HG03064 (cell line): Measurements from ENCODE around the gene PTPRK.

Experiments used
- ATAC-seq: cut with Tn5 transposase; IDR thresholded peaks from one replicate; pipeline ENCODE4 v1.9.1; 2021; ENCODE audit warnings: low read depth; ENCODE audit not compliant: unreplicated experiment

PTPRK gene

GRCh38 chr6:128516514-128516898 lies 3.9 kb downstream of the PTPRK start:
- no peak for ATAC-seq

GRCh38 chr6:128515550-128516513 lies 4.6 kb downstream of the PTPRK start:
- no peak for ATAC-seq

DNA sequence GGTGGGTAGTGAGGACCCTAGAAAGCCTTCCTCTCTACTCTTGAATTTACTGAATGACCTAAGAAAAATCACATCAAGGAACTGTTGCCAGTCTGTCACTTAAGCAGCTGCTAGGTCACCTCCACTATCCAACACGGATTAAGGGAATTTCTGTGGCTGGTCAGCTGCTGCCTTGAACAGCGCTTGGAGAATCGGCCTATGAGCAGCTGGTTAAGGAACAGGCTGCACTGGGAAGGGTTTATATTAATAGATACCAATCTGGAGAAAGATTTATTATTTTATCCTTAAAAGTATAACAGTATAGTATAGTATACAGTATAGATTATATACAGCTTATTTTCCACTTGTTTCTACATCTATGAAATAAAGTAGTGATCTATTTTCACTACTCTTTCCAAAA lies 6.5 kb downstream of the PTPRK start:
- ATAC-seq, result no peak

DNA sequence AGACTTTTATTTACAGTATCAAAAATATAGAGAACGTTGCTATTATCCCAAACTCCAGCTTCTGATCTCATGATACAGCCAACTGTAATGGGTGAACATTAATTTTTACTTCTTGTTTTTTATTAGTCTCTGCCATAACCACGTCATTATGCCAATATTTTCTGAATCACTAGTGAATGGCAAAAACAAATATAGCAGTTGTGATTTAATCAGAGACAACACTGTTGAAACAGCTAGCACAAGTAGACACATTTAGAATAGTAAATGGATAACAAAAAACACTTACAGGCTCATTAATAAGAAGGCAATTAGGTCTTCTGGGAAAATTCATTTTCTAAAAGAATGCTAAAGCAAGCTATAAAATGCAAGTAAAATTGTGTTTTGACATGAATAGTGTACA lies 8.1 kb downstream of the PTPRK start:
- ATAC-seq, result no peak

DNA sequence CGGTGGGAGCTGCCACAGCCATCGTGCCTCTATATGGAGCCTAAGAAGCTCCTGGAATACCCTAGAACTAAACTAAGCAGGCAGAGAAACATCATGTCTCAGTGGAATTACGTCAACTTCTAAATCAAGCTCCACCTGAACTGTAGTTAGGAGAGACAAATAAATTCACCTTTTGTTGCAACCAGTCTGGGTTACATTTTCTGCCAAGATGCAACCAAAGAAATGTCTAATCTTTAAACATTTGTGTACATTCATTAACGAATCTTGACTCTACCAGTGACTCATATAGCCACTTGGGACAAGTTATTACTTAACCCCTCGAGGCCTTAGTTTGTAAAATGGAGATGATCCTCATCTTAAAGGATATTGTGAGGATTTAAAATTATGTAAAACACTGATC lies 8.9 kb downstream of the PTPRK start:
- ATAC-seq, result peak; percentile 72

- no peak for ATAC-seq
Measured at GRCh38 chr6:128509709-128510108, 10.7 kb downstream of the PTPRK start.

DNA sequence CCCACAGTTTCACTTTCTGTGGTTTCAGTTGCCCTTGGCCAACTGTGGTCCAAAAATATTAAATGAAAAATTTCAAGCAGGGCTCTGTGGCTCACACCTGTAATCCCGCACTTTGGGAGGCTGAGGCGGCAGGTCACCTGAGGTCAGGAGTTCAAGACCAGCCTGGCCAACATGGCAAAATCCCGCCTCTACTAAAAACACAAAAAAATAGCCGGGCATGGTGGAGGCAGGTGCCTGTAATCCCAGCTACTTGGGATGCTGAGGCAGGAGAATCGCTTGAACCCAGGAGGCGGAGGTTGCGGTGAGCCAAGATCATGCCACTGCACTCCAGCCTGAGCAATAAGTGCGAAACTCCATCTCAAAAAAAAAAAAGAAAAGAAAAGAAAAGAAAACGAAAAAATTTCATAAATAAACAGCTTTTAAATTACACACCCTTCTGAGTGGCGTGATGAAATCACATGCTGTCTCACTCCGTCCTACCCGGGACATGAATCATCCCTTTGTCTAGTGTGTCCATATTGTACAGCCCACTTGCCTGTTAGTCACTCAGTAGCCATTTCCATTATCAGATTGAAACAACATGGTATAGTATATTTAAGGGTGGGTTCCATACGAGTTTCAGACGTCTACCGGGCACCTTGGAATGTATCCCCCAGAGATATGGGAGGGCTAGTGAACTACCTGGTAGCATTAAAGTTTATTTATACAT lies 11.7 kb downstream of the PTPRK start:
- no peak for ATAC-seq

DNA sequence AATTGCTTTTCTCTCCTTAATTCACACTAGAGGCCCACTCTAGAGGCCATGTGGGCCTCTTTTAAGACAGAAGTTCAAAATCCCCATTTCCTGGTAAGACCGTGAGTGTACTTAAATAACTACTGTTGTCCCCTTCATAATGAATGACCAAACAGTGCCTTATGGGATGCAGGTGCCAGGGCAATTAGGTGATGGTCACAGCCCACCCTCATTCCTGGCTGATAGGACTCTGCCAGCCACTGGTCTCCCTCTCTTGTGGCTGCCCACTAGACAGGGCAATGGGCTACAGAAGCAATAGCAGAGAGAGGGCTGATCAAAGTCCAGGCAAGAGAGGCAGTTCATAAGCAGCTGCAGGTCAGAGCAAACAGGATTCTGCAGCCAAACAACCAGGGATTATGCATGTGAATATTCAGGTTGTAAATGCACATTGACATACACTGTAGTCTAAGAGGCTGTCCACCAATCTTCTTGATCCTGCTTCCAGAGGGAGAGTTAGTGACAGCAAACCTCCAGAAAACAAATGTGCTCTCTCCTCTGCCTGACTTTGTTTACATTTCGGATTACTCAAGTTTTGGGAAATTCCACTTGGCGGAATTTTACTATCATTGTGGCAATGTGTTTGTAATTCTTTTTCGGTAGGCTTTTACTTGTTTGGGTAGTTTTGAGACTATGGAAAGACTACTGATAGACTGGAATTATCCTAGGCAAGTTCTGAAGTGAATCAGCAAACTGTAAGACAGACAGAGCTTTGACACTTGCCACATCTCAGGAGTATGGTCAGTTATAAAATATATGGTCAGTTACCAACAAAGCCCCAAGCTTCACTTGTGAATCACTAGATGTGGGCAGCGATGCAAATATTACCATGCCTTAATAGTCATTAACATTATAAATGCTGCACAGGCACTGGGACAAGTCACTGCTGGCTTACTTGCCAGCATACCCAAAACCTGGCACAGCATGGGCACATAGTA lies 12.8 kb downstream of the PTPRK start:
- ATAC-seq, result no peak

- ATAC-seq, result no peak
Measured at GRCh38 chr6:128505603-128506002, 14.8 kb downstream of the PTPRK start.

DNA sequence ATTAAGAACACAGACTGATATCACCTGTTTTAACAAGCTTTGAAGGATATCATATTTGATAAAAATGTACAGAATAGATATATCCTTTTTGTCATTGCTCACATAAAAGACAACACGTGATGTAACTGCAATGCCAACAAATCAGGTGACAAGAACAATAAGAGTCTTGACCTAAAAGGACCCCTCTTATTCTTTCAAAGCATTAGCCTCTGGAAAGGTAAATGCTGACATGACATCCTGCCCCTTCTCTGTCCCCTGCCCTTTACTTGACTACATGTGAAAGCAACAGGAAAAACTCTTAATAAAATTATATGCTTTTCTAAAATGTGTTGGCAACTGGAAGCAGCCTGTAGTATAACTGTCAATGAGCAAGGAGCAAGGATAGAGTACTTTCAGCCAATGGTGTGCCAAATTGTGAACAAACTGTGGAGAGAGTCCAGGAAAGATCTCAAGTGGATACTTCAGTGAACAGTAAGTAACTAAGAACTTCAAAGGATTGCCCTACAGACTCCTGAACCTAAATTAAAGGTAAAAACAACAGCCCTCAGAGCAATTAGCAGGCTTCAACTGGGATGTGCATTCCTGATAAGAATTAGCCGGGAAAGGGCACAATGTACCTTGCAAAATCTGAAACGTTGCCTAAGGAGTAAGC lies 16.3 kb downstream of the PTPRK start:
- no peak for ATAC-seq

GRCh38 chr6:128500749-128501600 lies 19.4 kb downstream of the PTPRK start:
- no peak for ATAC-seq

GRCh38 chr6:128500014-128500413 lies 20.4 kb downstream of the PTPRK start:
- no peak for ATAC-seq

DNA sequence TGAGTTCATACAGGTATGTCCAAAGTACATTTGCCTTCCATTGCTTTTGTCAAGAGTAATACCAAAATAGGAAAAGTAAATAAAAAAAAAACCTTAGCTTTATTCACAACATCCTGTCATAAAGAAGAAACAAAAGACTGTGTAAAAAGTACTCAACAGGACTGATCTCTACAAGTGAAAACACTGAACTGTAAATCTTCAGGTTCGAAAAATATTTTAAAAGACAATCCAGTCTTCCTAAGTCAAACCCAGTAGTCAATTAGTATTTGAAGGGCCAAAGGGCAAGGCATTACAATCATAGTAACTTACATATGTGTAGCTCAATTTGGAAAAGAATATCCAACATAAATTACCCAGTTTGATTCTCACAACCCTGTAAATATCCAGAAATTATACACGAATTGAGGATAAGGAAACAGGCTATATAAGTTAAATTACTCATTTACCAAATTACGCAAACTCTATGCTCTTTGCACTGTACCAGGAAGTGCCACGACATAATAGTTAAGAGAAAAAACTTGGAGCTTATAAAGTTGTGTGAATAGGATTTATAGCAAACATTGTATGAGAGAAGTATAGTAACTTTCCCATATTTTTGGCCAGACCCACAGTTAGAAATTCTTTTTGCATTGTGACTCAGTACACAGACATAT lies 21.2 kb downstream of the PTPRK start:
- no peak for ATAC-seq

DNA sequence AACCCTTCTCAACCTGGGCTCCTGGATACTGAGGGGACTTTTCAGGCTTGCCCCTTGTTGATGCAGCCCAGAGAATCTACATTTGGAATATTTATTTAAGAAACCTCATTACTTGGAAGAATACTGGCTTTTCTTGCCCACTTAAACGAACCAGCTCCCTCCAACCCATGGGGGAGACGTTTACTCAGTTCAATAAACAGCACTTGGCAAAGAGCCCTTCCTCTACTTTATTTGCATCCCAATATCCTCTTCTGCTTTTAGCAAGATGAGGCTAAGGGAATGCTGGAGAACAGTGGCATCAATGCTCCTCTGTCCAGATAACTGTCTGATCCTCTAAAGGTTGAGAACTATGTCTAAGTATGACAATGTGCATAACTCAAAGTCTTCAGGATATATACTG lies 22.2 kb downstream of the PTPRK start:
- ATAC-seq, result no peak

- ATAC-seq, result no peak
Measured at GRCh38 chr6:128495536-128496333, 24.7 kb downstream of the PTPRK start.

DNA sequence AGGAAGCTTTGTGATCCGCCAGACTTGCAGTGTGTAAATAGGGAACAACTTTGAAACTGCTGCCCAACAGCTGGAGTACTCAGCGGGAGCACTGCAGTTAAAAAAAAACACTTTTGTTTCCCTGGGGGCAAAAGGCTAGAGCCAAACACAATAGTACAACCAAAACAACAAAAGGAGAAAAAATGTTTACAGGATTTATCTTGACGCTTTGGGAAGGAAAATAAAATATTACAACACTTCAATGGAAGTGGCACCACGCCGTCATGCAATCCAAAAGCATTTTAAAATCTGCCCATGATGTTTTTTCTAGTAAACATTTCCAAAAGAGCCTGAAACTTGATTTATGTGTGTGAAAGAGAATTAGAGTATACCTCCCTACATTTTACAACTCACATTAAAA lies 26.0 kb downstream of the PTPRK start:
- ATAC-seq, result no peak

DNA sequence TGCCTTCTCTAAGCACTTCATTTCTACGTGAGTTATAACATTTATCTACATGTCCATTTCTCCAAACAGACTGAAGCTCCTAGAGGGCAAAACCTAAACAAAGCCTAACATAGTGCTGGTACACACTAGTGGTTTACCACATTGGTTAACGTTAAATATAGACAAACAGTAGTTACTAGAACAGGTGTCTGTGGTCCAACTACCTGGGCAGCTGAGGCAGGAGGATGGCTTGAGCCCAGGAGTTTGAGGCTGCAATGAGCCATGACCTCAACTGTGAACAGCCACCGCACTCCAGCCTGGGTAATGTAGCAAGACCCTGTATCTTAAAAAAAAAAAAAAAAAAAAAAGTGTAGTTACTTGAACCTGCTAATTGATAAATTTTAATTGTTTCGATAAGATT lies 26.5 kb downstream of the PTPRK start:
- ATAC-seq, result no peak

GRCh38 chr6:128492386-128492785 lies 28.0 kb downstream of the PTPRK start:
- no peak for ATAC-seq
